Thoracic aorta (tissue), 2 donors: ENCODE results near the gene GSTM3. TPM values are rescaled to one million over a fixed set of nuclear protein-coding genes. Genes with fewer than 3 reads are reported as not detected.

Experiments
- ATAC-seq: fragments of 150-250 bp; one replicate; pipeline ENCODE4 v1.8.0; 2017; ENCODE audit warnings: low read depth; ENCODE audit not compliant: insufficient number of reproducible peaks, low FRiP score
- DNase-seq: peaks from one replicate; pipeline ENCODE4 v3.0.0-alpha.2; 2020; ENCODE audit warnings: low spot score
- H3K27ac ChIP-seq, 2 donors: fragments of 200-600 bp; sonication (generic); 1 replicate in 1 of 2; 2 replicates in 1 of 2; pipeline ENCODE4 v1.5.1; 2016; ENCODE audit warnings: mild to moderate bottlenecking in 2 of 2, moderate library complexity in 2 of 2
- H3K27me3 ChIP-seq: fragments of 200-600 bp; sonication (generic); replicated peaks from 2 replicates; pipeline ENCODE4 v1.6.0; 2016; ENCODE audit warnings: mild to moderate bottlenecking; ENCODE audit not compliant: insufficient read depth
- H3K36me3 ChIP-seq: fragments of 200-600 bp; sonication (generic); one replicate; pipeline ENCODE4 v1.5.1; 2016
- H3K4me1 ChIP-seq, 2 donors: fragments of 200-600 bp; sonication (generic); 1 replicate in 1 of 2; 2 replicates in 1 of 2; pipeline versions ENCODE4 v1.5.1 to v1.6.0; 2016; ENCODE audit warnings: low read depth in 2 of 2, mild to moderate bottlenecking in 1 of 2; ENCODE audit not compliant: control insufficient read depth in 1 of 2
- H3K4me3 ChIP-seq: fragments of 200-600 bp; sonication (generic); 2 replicates; pipeline ENCODE4 v1.5.1; 2016; ENCODE audit warnings: mild to moderate bottlenecking
- H3K9me3 ChIP-seq: fragments of 200-600 bp; sonication (generic); 2 replicates; pipeline ENCODE4 v1.5.1; 2016
- CTCF ChIP-seq: fragments of 200-600 bp; sonication (generic); IDR thresholded peaks from one replicate; pipeline ENCODE4 v1.5.1; 2019; ENCODE audit warnings: antibody characterized with exemption
- total RNA-seq, 2 donors: library from RNA; depleted of rRNA; stranded (reverse); fragments of >200 nt; gene quantifications; one replicate each; pipeline versions ENCODE4 v1.1.0 to v1.2.3, GENCODE V29; 2016

Gene GSTM3
- total RNA-seq, 2 donors from 2014 or later, result 33.1 to 68.6 TPM

GRCh38 chr1:109721971-109722370 is 18.9 kb downstream of the GSTM3 start:
- DNase-seq (no peak), ATAC-seq (no peak)
- Histone ChIP-seq H3K9me3 (no peaks in the 10 kb centered on the region), H3K4me1 (no peaks in the 10 kb centered on the region), H3K36me3 (no peaks in the 10 kb centered on the region), H3K4me3 (no peak overlapping the region), H3K27me3 (no peaks in the 10 kb centered on the region), H3K27ac (no peak overlapping the region)
- TF ChIP-seq CTCF, result no peak

GRCh38 chr1:109721042-109721441 is 19.8 kb downstream of the GSTM3 start:
- H3K27ac ChIP-seq, result no peak overlapping the region
- no peaks in the 10 kb centered on the region for H3K9me3 ChIP-seq
- H3K4me3 ChIP-seq, result no peak overlapping the region
- ATAC-seq (no peak), DNase-seq (no peak)
- no peaks in the 10 kb centered on the region for H3K4me1 ChIP-seq
- no peaks in the 10 kb centered on the region for H3K36me3 ChIP-seq
- TF ChIP-seq CTCF, result no peak
- H3K27me3 ChIP-seq, result no peaks in the 10 kb centered on the region

- H3K36me3 ChIP-seq, result no peaks in the 10 kb centered on the region
- no peak for DNase-seq
- ATAC-seq, result no peak
- no peak overlapping the region for H3K4me3 ChIP-seq
- no peaks in the 10 kb centered on the region for H3K9me3 ChIP-seq
- no peak overlapping the region for H3K27ac ChIP-seq
- H3K4me1 ChIP-seq, result no peaks in the 10 kb centered on the region
- no peak for TF ChIP-seq CTCF
- H3K27me3 ChIP-seq, result no peaks in the 10 kb centered on the region
Measured at GRCh38 chr1:109719337-109719837, 21.5 kb downstream of the GSTM3 start.

GRCh38 chr1:109718495-109718894 is 22.3 kb downstream of the GSTM3 start:
- Histone ChIP-seq H3K4me3 (no peak overlapping the region), H3K27me3 (no peaks in the 10 kb centered on the region), H3K36me3 (no peaks in the 10 kb centered on the region), H3K9me3 (no peaks in the 10 kb centered on the region), H3K4me1 (no peaks in the 10 kb centered on the region), H3K27ac (no peak overlapping the region)
- no peak for TF ChIP-seq CTCF
- DNase-seq (no peak), ATAC-seq (no peak)

GRCh38 chr1:109717729-109718128 is 23.1 kb downstream of the GSTM3 start:
- no peak overlapping the region for H3K4me3 ChIP-seq
- DNase-seq (no peak), ATAC-seq (no peak)
- no peaks in the 10 kb centered on the region for H3K9me3 ChIP-seq
- no peak for TF ChIP-seq CTCF
- no peaks in the 10 kb centered on the region for H3K27me3 ChIP-seq
- H3K4me1 ChIP-seq, result no peaks in the 10 kb centered on the region
- H3K36me3 ChIP-seq, result no peaks in the 10 kb centered on the region
- H3K27ac ChIP-seq, result no peak overlapping the region
